ENCODE results near the gene ALK.

Gene ALK

DNA sequence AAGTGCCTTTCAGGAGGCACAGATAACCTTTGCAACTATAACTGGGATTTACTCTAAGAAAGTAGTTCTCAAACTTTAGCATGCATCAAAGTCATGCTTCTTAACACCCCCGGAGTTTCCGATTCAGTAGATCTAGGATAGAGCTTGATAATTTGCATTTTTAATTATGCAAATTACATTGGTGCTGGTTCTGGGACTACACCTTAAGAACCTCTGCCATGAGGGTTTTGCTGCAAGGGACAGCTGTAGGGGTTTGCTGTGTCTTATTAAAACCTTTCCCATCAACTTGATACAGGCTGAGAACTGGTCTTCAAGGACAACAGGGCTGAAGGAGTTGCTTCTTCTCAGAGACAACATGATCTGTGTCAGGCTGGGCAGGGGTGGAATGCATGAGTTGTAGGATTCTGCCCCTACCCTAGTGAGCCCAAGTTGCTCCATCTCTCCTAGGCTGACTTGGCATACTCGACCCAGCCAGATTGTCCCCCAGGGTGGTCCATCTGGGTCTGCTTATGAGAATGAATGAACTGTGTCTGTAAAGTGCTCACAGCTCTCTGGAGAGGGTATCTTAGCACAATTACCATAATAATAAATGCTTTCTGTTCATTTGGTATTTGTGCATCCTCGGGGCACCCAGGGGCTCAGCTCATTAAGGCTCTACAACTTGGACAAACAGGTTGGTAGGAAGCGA, 573.5 kb downstream of the ALK start:
- no peak for DNase-seq

DNA sequence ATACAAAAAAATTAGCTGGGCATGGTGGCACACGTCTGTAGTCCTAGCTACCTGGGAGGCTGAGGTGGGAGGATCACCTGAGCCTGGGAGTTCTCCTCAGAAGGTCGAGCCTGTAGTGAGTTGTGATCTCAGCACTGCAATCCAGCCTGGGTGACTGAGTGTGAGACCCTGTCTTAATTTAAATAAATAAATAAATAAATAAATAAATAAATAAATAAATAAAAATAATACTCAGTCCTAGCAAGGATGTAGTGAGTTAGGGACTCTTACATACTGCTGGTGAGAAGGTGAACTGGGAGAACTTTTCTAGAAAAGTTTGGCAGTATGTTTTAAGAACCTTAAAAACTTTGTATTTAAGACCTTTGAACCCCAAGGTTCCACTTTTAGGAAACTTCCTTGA, 576.1 kb downstream of the ALK start:
- no peak for DNase-seq

DNA sequence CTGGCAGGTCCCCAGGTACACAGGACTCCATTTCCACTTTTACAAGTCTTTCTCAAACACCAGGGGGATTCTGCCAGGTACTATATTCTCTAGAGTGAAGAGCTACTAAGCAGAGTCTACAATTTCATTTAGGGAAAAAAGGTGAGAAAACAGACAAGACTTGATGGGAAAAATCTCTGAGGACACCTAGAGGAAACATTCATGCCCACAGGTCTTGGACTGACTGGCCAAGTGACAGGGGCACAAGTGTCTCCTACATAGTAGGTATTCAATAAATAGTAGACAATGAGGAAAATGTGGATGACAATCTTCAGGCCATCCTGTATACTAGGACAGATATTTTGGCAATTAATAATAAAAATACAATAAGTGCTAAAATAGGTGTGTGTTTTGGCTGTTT, 577.6 kb downstream of the ALK start:
- no peak for DNase-seq

DNA sequence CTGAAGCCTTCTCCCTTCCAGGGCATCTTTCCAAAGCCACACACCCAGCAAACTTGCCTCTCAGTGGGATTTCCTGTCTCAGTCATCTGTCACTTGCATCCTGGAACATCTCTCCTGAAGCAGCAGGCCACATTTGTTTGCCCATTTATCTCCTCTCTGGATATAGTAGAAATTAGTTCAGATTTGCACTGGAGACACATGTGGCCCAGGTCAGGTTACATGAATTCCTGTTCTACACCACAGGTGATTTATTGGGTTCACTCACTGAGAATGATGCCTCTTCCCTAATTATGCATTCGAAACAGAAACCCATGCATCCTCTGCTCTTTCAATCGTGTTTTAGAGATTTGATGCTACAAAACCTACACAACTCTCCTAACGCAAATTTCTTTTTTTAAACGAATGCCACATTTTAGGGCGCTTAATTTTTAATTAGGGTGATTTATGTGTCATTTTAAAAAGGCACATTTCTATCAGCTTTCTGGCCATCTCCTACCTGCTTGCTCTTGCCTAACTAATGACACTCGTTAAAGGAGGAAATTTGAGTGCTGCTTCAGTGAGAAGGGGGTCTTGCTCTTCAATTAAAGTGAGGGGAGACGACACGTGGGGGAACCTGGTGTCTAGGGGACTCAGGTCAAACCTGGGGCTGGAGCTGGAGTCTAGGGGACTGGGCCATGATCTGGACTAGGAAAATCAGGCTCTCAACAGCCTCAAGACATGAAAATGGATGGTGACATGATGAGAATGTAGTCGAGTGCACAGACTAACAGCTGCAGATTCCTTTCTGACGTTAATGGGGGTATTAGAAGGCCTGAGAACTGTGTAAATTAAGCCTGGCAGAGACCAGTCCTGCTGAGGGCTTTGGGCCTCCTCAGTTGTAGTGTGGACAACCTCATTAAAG, 584.8 kb downstream of the ALK start:
- DNase-seq, result no peak

DNA sequence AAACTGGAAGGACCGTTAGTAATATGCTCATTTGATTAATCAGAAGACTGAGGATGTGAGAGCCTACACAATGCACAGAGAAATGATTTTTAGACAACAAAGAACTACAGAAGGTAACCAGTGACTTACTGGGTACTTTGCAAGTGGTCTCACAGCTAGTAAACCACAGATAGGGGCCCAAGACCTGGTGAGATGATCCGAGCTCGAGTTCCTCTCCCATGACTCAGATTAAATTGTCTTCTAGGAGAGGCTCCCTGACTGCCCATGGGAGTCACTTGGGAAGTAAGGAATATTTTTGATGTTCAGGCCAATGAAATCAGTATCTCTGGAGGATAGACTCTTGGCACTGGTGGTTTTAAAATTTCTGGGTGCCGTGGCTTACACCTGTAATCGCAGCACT, 586.0 kb downstream of the ALK start:
- DNase-seq, result no peak

DNA sequence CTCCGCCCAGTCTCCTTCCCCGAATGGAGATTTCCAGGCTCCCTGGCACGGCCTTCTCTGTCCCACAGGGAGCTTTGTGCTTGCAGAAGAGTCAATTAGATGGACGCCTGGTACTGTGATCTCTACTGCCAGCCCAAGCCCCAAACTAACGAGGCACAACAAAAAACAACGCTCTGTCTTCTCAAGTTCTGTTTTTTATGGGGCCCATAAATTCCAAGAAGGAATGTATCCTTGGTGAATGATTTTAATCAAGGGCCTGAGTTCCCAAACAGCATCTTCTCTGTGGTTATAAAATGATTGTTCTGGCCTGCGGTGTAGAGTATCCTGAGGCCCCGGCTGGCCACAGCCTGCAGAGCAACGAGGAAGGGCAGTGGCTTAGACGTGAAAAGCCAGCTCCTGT, 586.7 kb downstream of the ALK start:
- no peak for DNase-seq

DNA sequence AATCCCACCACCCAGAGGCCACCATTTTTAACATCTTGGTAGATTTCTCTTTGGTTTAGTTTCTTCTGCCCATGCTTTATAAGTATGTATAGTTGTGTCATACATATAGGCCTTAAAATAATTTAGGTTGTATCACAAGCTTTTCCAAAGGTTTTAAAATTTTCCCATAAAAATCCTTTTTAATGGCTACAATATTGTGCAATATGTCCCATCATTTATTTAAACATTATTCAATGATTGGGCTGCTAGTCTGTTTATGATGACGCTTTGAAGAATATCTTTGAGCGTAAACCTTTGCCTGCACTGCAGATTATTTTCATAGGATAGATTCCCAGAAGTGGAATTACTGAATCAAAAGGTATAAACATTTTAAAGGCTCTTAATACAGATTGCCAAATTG, 588.8 kb downstream of the ALK start:
- no peak for DNase-seq

DNA sequence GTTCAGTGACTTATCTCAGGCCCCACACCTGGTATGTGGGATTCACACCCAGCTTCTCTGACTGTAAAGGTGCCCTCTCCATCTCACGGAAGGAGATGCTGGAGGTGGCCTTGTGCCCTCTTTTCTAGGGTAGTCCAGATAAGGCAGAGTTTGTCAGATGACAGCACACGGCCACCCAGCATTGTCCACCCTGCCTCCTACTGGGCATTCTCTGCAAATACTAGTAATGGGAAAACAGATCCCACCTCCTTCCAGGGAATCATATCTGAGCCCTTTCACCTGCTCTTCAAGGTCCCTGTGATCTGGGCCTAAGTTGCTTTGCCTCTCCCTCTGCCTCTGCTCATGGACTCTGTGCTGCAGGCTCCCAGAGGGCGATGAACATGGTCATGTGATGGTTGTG, 591.5 kb downstream of the ALK start:
- no peak for DNase-seq

DNA sequence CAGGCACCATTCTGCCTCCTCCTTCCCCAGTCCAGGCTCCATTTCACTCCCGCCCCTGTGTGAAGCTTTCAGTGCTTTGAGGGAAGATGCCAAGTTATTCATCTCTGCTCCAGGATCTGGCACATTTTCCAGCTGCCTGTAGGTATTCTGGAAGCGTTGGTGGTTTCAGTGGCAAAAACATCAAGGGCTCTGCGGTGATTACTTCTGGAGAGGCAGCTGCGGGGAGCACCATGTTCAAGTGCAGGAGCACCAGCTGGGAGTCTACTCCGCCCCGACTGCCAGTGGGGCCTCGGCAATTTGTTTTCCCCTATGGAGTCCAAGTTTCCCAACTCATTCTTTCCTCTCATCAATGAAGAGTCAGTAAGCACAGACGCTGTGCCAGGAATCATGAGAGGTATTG, 594.5 kb downstream of the ALK start:
- DNase-seq, result no peak

DNA sequence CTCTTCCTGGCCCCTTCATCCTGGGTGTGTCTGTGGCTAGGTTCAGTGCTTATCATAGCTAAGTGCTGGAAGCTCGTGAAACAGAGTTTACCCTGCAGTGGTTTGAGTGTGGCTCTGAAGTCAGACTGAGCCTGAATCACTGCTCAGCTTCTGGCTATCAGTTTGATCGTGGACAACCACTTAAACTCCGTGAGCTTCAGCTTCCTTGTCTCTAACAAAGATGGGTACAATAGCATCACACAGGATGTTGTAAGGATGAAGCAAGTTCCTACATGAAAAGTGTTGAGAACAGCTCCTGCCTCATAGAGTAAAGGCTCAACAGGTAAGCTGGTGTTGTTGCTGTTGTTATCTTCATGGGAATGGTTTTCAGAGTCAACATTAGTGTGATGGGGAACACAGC, 595.8 kb downstream of the ALK start:
- no peak for DNase-seq

DNA sequence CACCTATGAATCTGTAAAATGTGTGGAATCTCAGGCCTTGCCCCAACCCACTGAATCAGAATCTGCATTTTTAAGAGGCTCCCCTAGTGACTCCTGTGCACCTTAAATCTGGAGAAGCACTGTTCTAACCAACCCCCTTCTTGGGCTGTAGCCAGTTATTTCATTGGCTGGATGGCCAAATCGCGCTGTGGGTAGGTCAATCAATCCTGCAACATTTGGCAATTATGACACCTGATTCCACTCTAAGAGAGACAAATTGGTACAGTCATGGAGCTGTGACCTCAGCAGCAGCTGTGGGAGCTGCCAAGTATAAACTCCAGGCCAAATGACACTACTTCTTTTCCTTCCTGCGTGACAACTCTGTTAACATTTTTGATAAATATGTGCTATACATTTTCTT, 597.4 kb downstream of the ALK start:
- DNase-seq, result no peak

DNA sequence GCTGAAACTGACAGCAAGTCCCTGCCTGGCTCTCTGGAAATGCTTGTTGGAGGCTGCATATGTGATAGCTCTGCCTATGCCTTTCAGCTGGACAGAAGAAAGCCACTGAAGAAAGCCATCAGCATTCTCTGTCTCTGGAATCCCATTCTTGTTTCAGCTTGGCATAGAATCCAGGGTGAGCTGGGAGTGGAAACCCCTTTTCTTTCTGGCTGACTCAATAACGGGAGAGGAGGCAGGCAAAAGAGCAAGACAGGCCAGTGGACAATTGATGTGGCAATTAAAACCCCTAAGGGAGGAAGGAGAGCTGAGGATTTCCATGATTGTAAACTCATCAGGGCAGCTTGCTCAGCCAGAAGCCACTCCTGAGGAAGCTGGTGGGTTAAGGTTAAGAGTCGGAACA, 598.1 kb downstream of the ALK start:
- DNase-seq, result no peak

DNA sequence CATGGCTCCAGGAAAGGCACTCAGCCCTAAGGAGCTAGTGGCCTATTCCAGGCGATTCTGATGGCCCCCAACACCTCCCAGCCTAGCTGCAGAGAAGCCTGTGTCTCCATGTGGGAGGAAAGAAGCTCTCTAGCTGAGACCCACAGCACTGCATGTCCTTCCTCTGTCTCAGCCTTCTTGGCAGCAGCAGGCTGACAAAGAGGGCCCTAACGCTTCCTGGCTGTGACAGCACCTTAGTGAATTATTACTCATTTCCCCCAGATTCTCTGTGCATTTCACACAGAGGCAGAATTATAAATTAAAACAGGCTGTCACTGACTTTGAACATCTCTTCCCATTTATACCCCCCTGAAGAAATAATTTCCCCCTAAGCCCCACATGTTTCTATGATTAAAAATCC, 599.4 kb downstream of the ALK start:
- no peak for DNase-seq

DNA sequence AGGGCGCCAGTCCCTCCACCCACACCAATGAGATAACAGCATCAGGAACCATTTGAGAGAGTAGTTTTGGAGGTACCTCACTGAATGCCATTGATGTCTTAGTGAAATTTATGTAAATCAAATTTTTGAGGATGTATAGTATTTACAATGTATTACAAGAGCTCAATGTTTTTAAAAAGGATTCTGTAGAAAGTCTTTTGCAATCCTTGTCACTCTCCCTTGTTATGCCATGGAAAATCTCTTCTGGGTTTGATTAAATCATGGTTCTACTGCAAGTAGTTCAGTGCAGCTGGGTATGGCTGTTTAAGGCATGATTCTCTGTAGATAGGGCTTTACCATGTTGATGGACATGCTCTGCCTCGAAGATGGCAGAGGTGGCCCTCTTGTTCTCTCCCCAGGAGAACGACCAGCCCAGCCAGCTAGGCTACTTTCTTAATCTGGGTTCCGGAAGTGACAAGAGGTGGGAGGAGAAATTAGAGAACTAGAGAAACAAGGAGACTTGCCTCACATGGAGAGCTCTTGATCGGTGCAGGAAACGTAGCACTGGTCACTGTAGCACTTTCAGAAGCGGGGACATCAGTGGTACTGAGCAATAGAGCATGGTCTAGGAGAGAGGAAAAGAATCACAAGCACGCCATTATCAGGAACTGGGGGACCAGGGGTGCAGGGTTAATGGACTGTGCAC, 603.4 kb downstream of the ALK start:
- no peak for DNase-seq

DNA sequence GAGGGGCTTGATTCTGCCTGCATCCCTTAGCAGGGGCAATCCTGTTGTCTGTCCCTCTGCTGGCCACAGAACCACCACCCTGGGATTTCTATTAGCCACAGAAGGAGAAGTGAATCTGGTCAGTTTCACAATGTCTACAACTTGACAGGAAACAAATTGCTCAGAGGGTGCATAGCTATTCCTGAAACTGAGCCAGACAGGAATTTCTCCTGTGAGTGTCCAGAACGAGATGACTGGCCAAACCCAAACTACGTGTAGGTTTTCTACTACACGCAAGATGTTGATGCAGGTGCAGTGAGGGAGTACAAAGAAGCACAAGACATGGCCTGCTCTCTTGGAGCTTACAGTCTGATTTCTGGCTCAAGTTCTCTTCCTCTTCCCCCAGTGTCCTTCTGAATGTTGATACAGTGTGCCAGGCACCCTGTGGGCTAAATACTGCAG, 604.3 kb downstream of the ALK start:
- peak; percentile 14 for DNase-seq

DNA sequence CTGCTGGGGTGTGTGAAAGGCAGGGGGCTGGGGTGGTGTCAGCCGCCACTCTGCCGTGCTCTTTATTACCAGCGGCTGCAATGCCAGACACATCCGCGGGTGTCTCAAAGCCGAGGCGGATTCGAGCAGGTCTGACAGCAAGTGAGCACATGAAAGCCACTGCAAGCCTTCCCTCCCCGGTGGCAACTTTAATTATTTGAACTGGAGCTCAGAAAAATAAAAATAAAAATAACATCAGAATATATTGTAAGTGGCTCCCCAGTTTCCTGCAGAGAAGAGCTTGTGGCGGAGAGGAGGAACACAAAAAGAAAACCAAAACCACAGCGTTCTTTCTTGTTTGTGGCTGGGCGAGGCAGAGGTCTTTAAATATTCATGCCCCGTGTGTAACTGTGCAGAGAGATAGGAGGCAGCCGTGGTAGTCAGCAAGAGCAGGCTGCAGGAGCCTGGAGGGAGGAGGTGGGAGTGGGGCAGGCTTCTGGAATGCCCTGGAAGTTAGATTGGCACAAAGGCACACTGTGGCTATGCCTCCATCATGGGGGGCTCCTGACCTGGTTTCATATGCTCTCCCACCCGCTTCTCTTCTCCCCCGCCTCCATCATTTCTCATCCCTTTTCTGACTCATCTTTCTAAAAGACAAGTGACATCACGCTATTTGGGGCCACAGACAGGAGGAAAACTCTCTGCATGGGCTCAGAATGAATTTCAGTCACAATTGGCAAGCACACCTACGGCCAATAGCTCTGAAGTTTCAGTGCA, 606.4 kb downstream of the ALK start:
- peak; percentile 36 for DNase-seq

DNA sequence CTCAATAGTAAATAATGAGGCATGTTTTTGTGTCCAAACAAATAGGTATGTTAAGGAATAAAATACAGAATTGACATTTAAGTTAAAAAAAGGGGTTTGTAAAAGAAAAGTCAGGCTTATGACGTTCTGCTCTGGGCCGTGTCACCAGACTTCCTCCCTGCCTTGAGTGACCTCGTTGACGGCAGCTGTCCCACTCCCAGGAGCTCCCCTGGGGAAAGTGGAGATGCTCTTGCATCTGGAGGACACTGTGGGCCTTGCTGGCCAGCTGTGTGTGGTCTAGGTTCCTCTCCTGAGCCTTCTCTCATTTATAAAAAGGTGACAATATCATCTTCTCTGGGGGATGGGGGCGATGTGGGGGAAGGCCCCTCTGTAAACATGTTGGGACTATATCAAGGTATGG, 609.9 kb downstream of the ALK start:
- DNase-seq, result no peak

DNA sequence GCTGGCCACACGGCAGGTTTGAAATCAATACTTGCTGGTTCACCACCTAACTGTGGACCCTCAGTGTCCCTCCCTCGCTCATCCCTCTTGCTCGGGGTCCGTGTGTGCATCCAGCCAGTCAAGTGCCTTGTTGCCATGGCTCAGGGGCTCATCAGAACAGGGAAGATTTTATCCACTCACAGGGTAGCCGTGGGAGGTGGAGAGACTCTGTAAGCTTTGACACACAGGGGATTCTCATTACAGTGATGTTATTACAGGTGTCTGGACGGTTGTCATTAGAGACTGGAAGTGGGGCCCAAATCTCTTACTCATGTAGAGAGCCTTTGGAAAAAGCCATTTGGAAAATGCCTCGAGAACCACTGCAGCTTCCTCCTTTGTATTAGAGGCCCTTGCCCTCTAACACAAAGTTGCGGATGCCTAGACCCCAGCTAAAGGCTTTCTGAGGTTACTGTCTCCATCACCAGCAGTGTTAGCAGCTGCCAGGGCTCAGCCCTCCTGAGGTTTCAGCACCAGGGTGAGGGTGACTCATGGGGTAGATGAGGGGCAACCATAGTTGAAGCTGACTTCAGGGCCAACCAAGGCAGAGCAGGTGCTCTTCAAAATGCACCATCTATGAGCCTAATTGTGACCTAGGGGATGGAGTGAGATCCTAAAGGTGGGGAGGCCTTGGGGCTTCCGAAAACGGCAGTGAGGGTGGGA, 610.6 kb downstream of the ALK start:
- no peak for DNase-seq

DNA sequence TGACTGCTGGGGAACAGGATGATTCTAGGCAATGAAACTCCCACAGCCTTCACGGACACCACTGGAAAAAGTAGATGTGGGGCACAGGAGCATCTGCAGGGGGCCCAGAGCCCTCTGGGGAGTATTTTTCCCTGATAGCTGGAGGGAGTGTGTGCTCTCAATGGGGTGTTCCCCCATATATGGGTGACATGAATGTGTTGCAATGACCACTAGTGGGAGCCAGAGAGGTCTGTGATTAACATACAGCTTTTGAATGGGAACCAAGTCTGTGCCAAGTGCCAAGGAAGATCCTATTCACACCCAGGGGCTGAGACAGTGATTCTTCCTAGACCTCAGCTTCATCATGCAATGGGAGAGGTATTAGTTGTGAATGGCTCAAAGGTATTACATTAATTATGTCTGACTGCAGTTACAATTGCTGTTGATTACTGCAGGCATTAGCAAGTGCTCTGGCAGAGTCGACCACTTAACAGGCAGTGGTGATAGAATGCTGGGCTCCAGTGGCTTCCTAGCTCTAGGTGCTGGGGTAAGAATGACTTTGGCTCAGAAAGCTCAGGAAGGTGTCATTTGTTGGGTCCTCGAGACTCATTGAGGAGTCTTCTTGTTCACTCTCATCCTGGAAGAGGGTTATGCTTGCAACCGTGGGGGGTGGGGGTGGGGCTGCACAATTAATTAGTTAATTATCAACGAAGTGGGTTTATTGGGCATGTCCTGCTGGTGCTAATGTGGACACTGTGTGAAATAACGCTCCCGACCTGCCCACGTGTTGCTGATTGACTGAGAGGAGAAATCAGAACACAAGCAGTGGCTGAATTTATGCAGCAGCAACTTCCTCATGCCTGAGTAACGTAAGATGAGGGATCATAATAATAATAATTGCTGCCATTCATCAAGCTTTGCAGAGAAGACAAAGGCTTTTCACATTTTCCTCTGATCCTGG, 612.0 kb downstream of the ALK start:
- peak; percentile 16 for DNase-seq

DNA sequence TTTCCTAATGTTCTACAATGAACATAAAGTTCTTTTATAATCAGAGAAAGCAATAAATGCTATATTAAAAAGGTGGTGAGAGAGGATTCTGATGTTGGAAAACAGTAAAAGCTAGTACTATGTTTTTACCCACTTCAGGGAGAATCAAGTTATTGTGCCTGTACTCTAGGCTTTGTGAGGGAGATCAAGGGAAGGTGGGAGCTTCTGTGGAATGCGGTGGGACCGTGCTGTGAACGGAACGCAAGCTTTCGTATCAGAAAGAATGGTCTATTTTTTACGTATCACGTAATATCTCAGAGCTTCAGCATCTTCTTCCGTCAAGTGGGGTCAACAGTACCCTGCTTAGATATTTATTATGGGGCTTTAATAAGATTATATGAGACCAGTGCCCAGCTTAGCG, 613.0 kb downstream of the ALK start:
- no peak for DNase-seq

DNA sequence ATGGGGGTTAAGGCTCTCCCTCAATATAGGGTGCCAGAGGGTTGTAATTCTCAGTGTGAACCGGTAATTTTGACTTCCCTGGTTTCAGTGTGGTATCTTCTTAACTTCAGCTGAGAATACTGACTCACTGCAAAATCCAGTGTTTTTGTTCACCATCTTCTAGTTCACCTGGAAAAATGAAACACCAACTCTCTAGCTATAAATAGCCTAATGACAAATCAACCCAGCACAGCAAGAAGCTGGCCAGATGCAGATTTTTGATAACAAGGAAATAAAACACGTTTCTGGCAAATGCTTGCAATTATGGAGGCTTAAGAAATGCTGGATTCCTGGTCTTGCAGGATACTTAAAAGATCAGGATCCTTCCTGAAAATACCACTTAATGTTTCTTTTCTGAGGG, 613.9 kb downstream of the ALK start:
- DNase-seq, result no peak

All from midbrain (tissue), 1 donor.